ENCODE measurements around the gene ARID3C.

Gene ARID3C

GRCh38 chr9:34581318-34581717, 47.5 kb downstream of the ARID3C start:
- Histone ChIP-seq H3K9me3 (ENCODE audit: control insufficient read depth, low read length) (no peaks in the 10 kb centered on the region), H3K79me1 (replicated peaks; ENCODE audit: low read length, poor library complexity, severe bottlenecking) (no peaks in the 10 kb centered on the region), H2AK5ac (ENCODE audit: low read length, severe bottlenecking) (no peak overlapping the region), H2BK120ac (ENCODE audit: low read depth, low read length) (no peak overlapping the region), H3K9ac (ENCODE audit: low read length) (no peak overlapping the region), H3K27ac (ENCODE audit: low read length, poor library complexity, severe bottlenecking) (no peak overlapping the region), H3K36me3 (ENCODE audit: control insufficient read depth in 1 of 2, insufficient read depth in 2 of 2, low read depth in 1 of 2, low read length in 2 of 2) (no peaks in the 10 kb centered on the region), H2BK5ac (ENCODE audit: low read depth, low read length, poor library complexity, severe bottlenecking) (no peak overlapping the region), H3K23ac (ENCODE audit: low read length in 2 of 2) (no peak overlapping the region), H2BK12ac (ENCODE audit: low read length in 2 of 2) (no peak overlapping the region), H2BK15ac (ENCODE audit: low read depth, poor library complexity, severe bottlenecking) (no peak overlapping the region), H4K8ac (ENCODE audit: low read length) (no peak overlapping the region), H3K27me3 (ENCODE audit: control insufficient read depth in 1 of 2, insufficient read depth in 1 of 2, low read length in 2 of 2) (peaks cover 83 to 95% of the 10 kb centered on the region in 2 experiments), H3K4me1 (ENCODE audit: control insufficient read depth, insufficient read depth, low read depth, low read length) (peaks cover 12% of the 10 kb centered on the region), H3K4ac (ENCODE audit: low read depth in 1 of 2, low read length in 2 of 2) (no peak overlapping the region), H4K91ac (ENCODE audit: low read length) (no peak overlapping the region), H2AFZ (ENCODE audit: low read depth, low read length) (no peak overlapping the region), H3K4me3 (ENCODE audit: insufficient read depth in 1 of 2, low read depth in 1 of 2, low read length in 2 of 2) (no peak overlapping the region), H3K14ac (ENCODE audit: low read length in 2 of 2) (no peak overlapping the region), H3K18ac (ENCODE audit: low read depth in 1 of 2, low read length in 2 of 2) (no peak overlapping the region), H3K4me2 (ENCODE audit: low read length, poor library complexity, severe bottlenecking) (no peak overlapping the region)
- no peak for DNase-seq
- 70% methylated on average over 2 of the region's 3 CpGs for WGBS

- DNase-seq: no peak
- H3K27ac ChIP-seq (ENCODE audit: low read length, poor library complexity, severe bottlenecking): no peak overlapping the region
- WGBS: 61% methylated on average over 8 of the region's 8 CpGs
Measured at GRCh38 chr9:34580358-34580757, 48.5 kb downstream of the ARID3C start.

GRCh38 chr9:34579808-34580163, 49.1 kb downstream of the ARID3C start:
- Histone ChIP-seq H3K18ac (ENCODE audit: low read depth in 1 of 2, low read length in 2 of 2) (no peak overlapping the region), H2BK5ac (ENCODE audit: low read depth, low read length, poor library complexity, severe bottlenecking) (no peak overlapping the region)
- 74% methylated on average over 5 of the region's 5 CpGs for WGBS

More at GRCh38 chr9:34580358-34580757, 48.5 kb downstream of the ARID3C start:
- Histone ChIP-seq H3K18ac (ENCODE audit: low read depth in 1 of 2, low read length in 2 of 2) (no peak overlapping the region), H4K91ac (ENCODE audit: low read length) (no peak overlapping the region), H3K4me2 (ENCODE audit: low read length, poor library complexity, severe bottlenecking) (no peak overlapping the region), H3K4me1 (ENCODE audit: control insufficient read depth, insufficient read depth, low read depth, low read length) (peaks cover 12% of the 10 kb centered on the region), H3K23ac (ENCODE audit: low read length in 2 of 2) (no peak overlapping the region), H3K9me3 (ENCODE audit: control insufficient read depth, low read length) (no peaks in the 10 kb centered on the region), H2AFZ (ENCODE audit: low read depth, low read length) (no peak overlapping the region), H2BK5ac (ENCODE audit: low read depth, low read length, poor library complexity, severe bottlenecking) (no peak overlapping the region), H2BK120ac (ENCODE audit: low read depth, low read length) (no peak overlapping the region), H3K9ac (ENCODE audit: low read length) (no peak overlapping the region), H3K36me3 (ENCODE audit: control insufficient read depth in 1 of 2, insufficient read depth in 2 of 2, low read depth in 1 of 2, low read length in 2 of 2) (no peaks in the 10 kb centered on the region), H4K8ac (ENCODE audit: low read length) (no peak overlapping the region), H3K27me3 (ENCODE audit: control insufficient read depth in 1 of 2, insufficient read depth in 1 of 2, low read length in 2 of 2) (peaks cover 80 to 95% of the 10 kb centered on the region in 2 experiments), H2AK5ac (ENCODE audit: low read length, severe bottlenecking) (no peak overlapping the region), H3K14ac (ENCODE audit: low read length in 2 of 2) (no peak overlapping the region), H3K4me3 (ENCODE audit: insufficient read depth in 1 of 2, low read depth in 1 of 2, low read length in 2 of 2) (no peak overlapping the region), H3K79me1 (replicated peaks; ENCODE audit: low read length, poor library complexity, severe bottlenecking) (no peaks in the 10 kb centered on the region), H2BK15ac (ENCODE audit: low read depth, poor library complexity, severe bottlenecking) (no peak overlapping the region), H3K4ac (ENCODE audit: low read depth in 1 of 2, low read length in 2 of 2) (no peak overlapping the region), H2BK12ac (ENCODE audit: low read length in 2 of 2) (no peak overlapping the region)

GRCh38 chr9:34579104-34579807, 49.6 kb downstream of the ARID3C start:
- peaks cover 79 to 95% of the 10 kb centered on the region in 2 experiments for H3K27me3 ChIP-seq (ENCODE audit: control insufficient read depth in 1 of 2, insufficient read depth in 1 of 2, low read length in 2 of 2)
- no peak overlapping the region for H2BK12ac ChIP-seq (ENCODE audit: low read length in 2 of 2)
- H4K8ac ChIP-seq (ENCODE audit: low read length): no peak overlapping the region
- H2BK120ac ChIP-seq (ENCODE audit: low read depth, low read length): no peak overlapping the region
- H3K4me3 ChIP-seq (ENCODE audit: insufficient read depth in 1 of 2, low read depth in 1 of 2, low read length in 2 of 2): no peak overlapping the region
- 14% methylated on average over 8 of the region's 17 CpGs for WGBS
- no peak for DNase-seq
- H3K4me1 ChIP-seq (ENCODE audit: control insufficient read depth, insufficient read depth, low read depth, low read length): peaks cover 12% of the 10 kb centered on the region
- H3K27ac ChIP-seq (ENCODE audit: low read length, poor library complexity, severe bottlenecking): no peak overlapping the region
- no peak overlapping the region for H3K18ac ChIP-seq (ENCODE audit: low read depth in 1 of 2, low read length in 2 of 2)
- H2BK15ac ChIP-seq (ENCODE audit: low read depth, poor library complexity, severe bottlenecking): no peak overlapping the region
- no peak overlapping the region for H2AFZ ChIP-seq (ENCODE audit: low read depth, low read length)
- no peak overlapping the region for H3K4ac ChIP-seq (ENCODE audit: low read depth in 1 of 2, low read length in 2 of 2)
- H3K9ac ChIP-seq (ENCODE audit: low read length): no peak overlapping the region
- no peak overlapping the region for H4K91ac ChIP-seq (ENCODE audit: low read length)
- no peaks in the 10 kb centered on the region for H3K9me3 ChIP-seq (ENCODE audit: control insufficient read depth, low read length)
- H2AK5ac ChIP-seq (ENCODE audit: low read length, severe bottlenecking): no peak overlapping the region
- H3K14ac ChIP-seq (ENCODE audit: low read length in 2 of 2): no peak overlapping the region
- no peaks in the 10 kb centered on the region for H3K36me3 ChIP-seq (ENCODE audit: control insufficient read depth in 1 of 2, insufficient read depth in 2 of 2, low read depth in 1 of 2, low read length in 2 of 2)
- H3K4me2 ChIP-seq (ENCODE audit: low read length, poor library complexity, severe bottlenecking): no peak overlapping the region
- no peaks in the 10 kb centered on the region for H3K79me1 ChIP-seq (replicated peaks; ENCODE audit: low read length, poor library complexity, severe bottlenecking)
- peak overlapping the region in 1 of 2 experiments; percentile 94 for H3K23ac ChIP-seq (ENCODE audit: low read length in 2 of 2)
- no peak overlapping the region for H2BK5ac ChIP-seq (ENCODE audit: low read depth, low read length, poor library complexity, severe bottlenecking)

More at GRCh38 chr9:34579808-34580163, 49.1 kb downstream of the ARID3C start:
- Histone ChIP-seq H3K27ac (ENCODE audit: low read length, poor library complexity, severe bottlenecking) (no peak overlapping the region), H3K4me2 (ENCODE audit: low read length, poor library complexity, severe bottlenecking) (no peak overlapping the region), H3K79me1 (replicated peaks; ENCODE audit: low read length, poor library complexity, severe bottlenecking) (no peaks in the 10 kb centered on the region), H3K14ac (ENCODE audit: low read length in 2 of 2) (no peak overlapping the region), H3K9me3 (ENCODE audit: control insufficient read depth, low read length) (no peaks in the 10 kb centered on the region), H2AFZ (ENCODE audit: low read depth, low read length) (no peak overlapping the region), H2BK12ac (ENCODE audit: low read length in 2 of 2) (no peak overlapping the region), H2BK120ac (ENCODE audit: low read depth, low read length) (no peak overlapping the region), H4K91ac (ENCODE audit: low read length) (no peak overlapping the region), H3K23ac (ENCODE audit: low read length in 2 of 2) (no peak overlapping the region), H2BK15ac (ENCODE audit: low read depth, poor library complexity, severe bottlenecking) (no peak overlapping the region), H4K8ac (ENCODE audit: low read length) (no peak overlapping the region), H3K4me1 (ENCODE audit: control insufficient read depth, insufficient read depth, low read depth, low read length) (peaks cover 12% of the 10 kb centered on the region), H2AK5ac (ENCODE audit: low read length, severe bottlenecking) (no peak overlapping the region), H3K9ac (ENCODE audit: low read length) (no peak overlapping the region), H3K27me3 (ENCODE audit: control insufficient read depth in 1 of 2, insufficient read depth in 1 of 2, low read length in 2 of 2) (peaks cover 80 to 95% of the 10 kb centered on the region in 2 experiments), H3K36me3 (ENCODE audit: control insufficient read depth in 1 of 2, insufficient read depth in 2 of 2, low read depth in 1 of 2, low read length in 2 of 2) (no peaks in the 10 kb centered on the region), H3K4ac (ENCODE audit: low read depth in 1 of 2, low read length in 2 of 2) (no peak overlapping the region), H3K4me3 (ENCODE audit: insufficient read depth in 1 of 2, low read depth in 1 of 2, low read length in 2 of 2) (no peak overlapping the region)
- DNase-seq: no peak
